Activated CD4-positive, alpha-beta memory T cell treated with anti-CD3 and anti-CD28 coated beads for 36 hours (primary cell): ENCODE results near the gene KLF16. TPM values are rescaled to one million over a fixed set of nuclear protein-coding genes. Genes with fewer than 3 reads are reported as not detected.

Experiments
- CTCF ChIA-PET: fragments of 350-600 bp; sonication (Branson Sonifier 250); formaldehyde crosslinking; loops from one replicate; lab custom pipeline; 2021; ENCODE audit warnings: antibody characterized with exemption, inconsistent platforms; lab: Charles Lee
- POLR2A ChIA-PET: fragments of 350-600 bp; sonication (Branson Sonifier 250); formaldehyde crosslinking; loops from one replicate; lab custom pipeline; 2021; ENCODE audit warnings: antibody characterized with exemption; lab: Charles Lee
- DNase-seq: peaks from one replicate; pipeline ENCODE4 v3.0.0-alpha.2; 2020
- H3K27ac Mint-ChIP-seq: one replicate; pipeline ENCODE4 v1.8.0; 2021; ENCODE audit warnings: mixed read lengths
- H3K27me3 Mint-ChIP-seq: one replicate; pipeline ENCODE4 v1.8.0; 2021; ENCODE audit warnings: mixed read lengths
- H3K36me3 Mint-ChIP-seq: one replicate; pipeline ENCODE4 v1.8.0; 2021; ENCODE audit warnings: mixed read lengths
- H3K4me1 Mint-ChIP-seq: one replicate; pipeline ENCODE4 v1.8.0; 2021; ENCODE audit warnings: low read depth, mixed read lengths
- H3K4me3 Mint-ChIP-seq: one replicate; pipeline ENCODE4 v1.8.0; 2021; ENCODE audit warnings: mild to moderate bottlenecking, mixed read lengths
- H3K9me3 Mint-ChIP-seq: one replicate; pipeline ENCODE4 v1.8.0; 2021; ENCODE audit warnings: mixed read lengths
- intact Hi-C: fragments of 100-400 bp; cut with micrococcal nuclease; formaldehyde crosslinking; loops from one replicate; pipeline ENCODE4 v1.15.1; 2023
- total RNA-seq, 2 experiments: library from RNA; stranded (reverse); gene quantifications; one replicate each; pipeline ENCODE4 v1.2.3, GENCODE V29; 2021

Gene KLF16
- total RNA-seq, 2 experiments from 2014 or later: 23.3 to 24.2 TPM

GRCh38 chr19:1833540-1833939 lies 29.8 kb downstream of the KLF16 start:
- Mint-ChIP-seq H3K9me3 (no peaks in the 10 kb centered on the region), H3K27ac (no peak overlapping the region), H3K27me3 (no peaks in the 10 kb centered on the region), H3K4me3 (no peak overlapping the region), H3K36me3 (peaks cover 1% of the 10 kb centered on the region), H3K4me1 (peaks cover 8% of the 10 kb centered on the region)
- ChIA-PET POLR2A (no interaction called here), CTCF (interaction anchor here (0.5 kb wide), 1 partner anchor 1833 kb away, joined by 3 read pairs; no protein-coding TSS in a partner anchor)
- no peak for DNase-seq
- intact Hi-C loops: no loop called here

GRCh38 chr19:1832046-1832663 lies 31.2 kb downstream of the KLF16 start:
- CTCF ChIA-PET: no interaction called here
- peaks cover 1% of the 10 kb centered on the region for H3K36me3 Mint-ChIP-seq
- POLR2A ChIA-PET: no interaction called here
- H3K27me3 Mint-ChIP-seq: no peaks in the 10 kb centered on the region
- peaks cover 5% of the 10 kb centered on the region for H3K4me1 Mint-ChIP-seq
- no peak overlapping the region for H3K4me3 Mint-ChIP-seq
- H3K9me3 Mint-ChIP-seq: no peaks in the 10 kb centered on the region
- H3K27ac Mint-ChIP-seq: no peak overlapping the region
- no peak for DNase-seq
- intact Hi-C loops: no loop called here

GRCh38 chr19:1830978-1831377 lies 32.4 kb downstream of the KLF16 start:
- Mint-ChIP-seq H3K36me3 (peaks cover 2% of the 10 kb centered on the region), H3K27ac (no peak overlapping the region), H3K4me3 (no peak overlapping the region), H3K4me1 (peaks cover 4% of the 10 kb centered on the region), H3K27me3 (no peaks in the 10 kb centered on the region), H3K9me3 (no peaks in the 10 kb centered on the region)
- intact Hi-C loops: no loop called here
- ChIA-PET POLR2A (no interaction called here), CTCF (interaction anchor here (1.1 kb wide), 1 partner anchor 10 kb away, joined by 4 read pairs; no protein-coding TSS in a partner anchor)
- no peak for DNase-seq

- intact Hi-C loops: no loop called here
- Mint-ChIP-seq H3K4me3 (no peak overlapping the region), H3K27me3 (no peaks in the 10 kb centered on the region), H3K36me3 (peaks cover 6% of the 10 kb centered on the region), H3K27ac (no peak overlapping the region), H3K4me1 (no peaks in the 10 kb centered on the region), H3K9me3 (no peaks in the 10 kb centered on the region)
- no peak for DNase-seq
- CTCF ChIA-PET: interaction anchor here (1.1 to 1.8 kb wide), 2 partner anchors 10 to 43 kb away, joined by 4 read pairs; no protein-coding TSS in a partner anchor
- POLR2A ChIA-PET: no interaction called here
Measured at GRCh38 chr19:1830568-1830967, 32.8 kb downstream of the KLF16 start.

- ChIA-PET CTCF (interaction anchor here (0.6 to 3.1 kb wide), 4 partner anchors 8 to 176 kb away, joined by 3 to 25 read pairs (median 4); no protein-coding TSS in a partner anchor), POLR2A (no interaction called here)
- Mint-ChIP-seq H3K27me3 (no peaks in the 10 kb centered on the region), H3K4me3 (no peak overlapping the region), H3K27ac (no peak overlapping the region), H3K36me3 (peaks cover 6% of the 10 kb centered on the region), H3K4me1 (no peaks in the 10 kb centered on the region), H3K9me3 (no peaks in the 10 kb centered on the region)
- DNase-seq: no peak
- intact Hi-C loops: no loop called here
Measured at GRCh38 chr19:1829958-1830357, 33.4 kb downstream of the KLF16 start.

- no peaks in the 10 kb centered on the region for H3K9me3 Mint-ChIP-seq
- no peak overlapping the region for H3K27ac Mint-ChIP-seq
- intact Hi-C loops: no loop called here
- ChIA-PET POLR2A (no interaction called here), CTCF (interaction anchor here (1.8 to 3.1 kb wide), 2 partner anchors 9 to 41 kb away, joined by 4 to 25 read pairs; no protein-coding TSS in a partner anchor)
- H3K4me1 Mint-ChIP-seq: no peaks in the 10 kb centered on the region
- no peak for DNase-seq
- H3K36me3 Mint-ChIP-seq: peaks cover 8% of the 10 kb centered on the region
- H3K4me3 Mint-ChIP-seq: no peak overlapping the region
- H3K27me3 Mint-ChIP-seq: no peaks in the 10 kb centered on the region
Measured at GRCh38 chr19:1828279-1829238, 34.8 kb downstream of the KLF16 start.

GRCh38 chr19:1827566-1828278 lies 35.7 kb downstream of the KLF16 start:
- Mint-ChIP-seq H3K4me3 (no peak overlapping the region), H3K36me3 (peaks cover 10% of the 10 kb centered on the region), H3K27me3 (no peaks in the 10 kb centered on the region), H3K27ac (no peak overlapping the region), H3K4me1 (no peaks in the 10 kb centered on the region), H3K9me3 (no peaks in the 10 kb centered on the region)
- DNase-seq: no peak
- intact Hi-C loops: no loop called here
- ChIA-PET POLR2A (no interaction called here), CTCF (interaction anchor here (0.6 to 3.5 kb wide), 4 partner anchors 10 to 155 kb away, joined by 3 to 25 read pairs (median 19); no protein-coding TSS in a partner anchor)

- no peak overlapping the region for H3K27ac Mint-ChIP-seq
- ChIA-PET POLR2A (no interaction called here), CTCF (interaction anchor here (0.6 to 3.5 kb wide), 34 partner anchors 10 to 424 kb away, joined by 3 to 54 read pairs (median 6); partner anchors contain the start of genes ATP8B3 and MBD3)
- H3K4me3 Mint-ChIP-seq: no peak overlapping the region
- H3K36me3 Mint-ChIP-seq: peaks cover 15% of the 10 kb centered on the region
- H3K9me3 Mint-ChIP-seq: no peaks in the 10 kb centered on the region
- no peaks in the 10 kb centered on the region for H3K27me3 Mint-ChIP-seq
- H3K4me1 Mint-ChIP-seq: no peaks in the 10 kb centered on the region
- intact Hi-C loops: no loop called here
- DNase-seq: no peak
Measured at GRCh38 chr19:1826557-1827521, 36.5 kb downstream of the KLF16 start.

GRCh38 chr19:1825909-1826556 lies 37.3 kb downstream of the KLF16 start:
- Mint-ChIP-seq H3K4me3 (no peak overlapping the region), H3K4me1 (no peaks in the 10 kb centered on the region), H3K36me3 (peaks cover 18% of the 10 kb centered on the region), H3K27me3 (no peaks in the 10 kb centered on the region), H3K27ac (no peak overlapping the region), H3K9me3 (no peaks in the 10 kb centered on the region)
- intact Hi-C loops: no loop called here
- POLR2A ChIA-PET: no interaction called here
- DNase-seq: peak; percentile 79
- CTCF ChIA-PET: interaction anchor here (0.6 to 3.5 kb wide), 41 partner anchors 11 to 932 kb away, joined by 3 to 54 read pairs (median 4); partner anchors contain the start of genes ATP8B3 and MBD3

GRCh38 chr19:1824252-1824622 lies 39.1 kb downstream of the KLF16 start:
- ChIA-PET CTCF (interaction anchor here (0.8 to 3.5 kb wide), 2 partner anchors 13 to 42 kb away, joined by 3 to 21 read pairs; no protein-coding TSS in a partner anchor), POLR2A (no interaction called here)
- H3K9me3 Mint-ChIP-seq: no peaks in the 10 kb centered on the region
- H3K27me3 Mint-ChIP-seq: no peaks in the 10 kb centered on the region
- DNase-seq: no peak
- no peak overlapping the region for H3K27ac Mint-ChIP-seq
- H3K36me3 Mint-ChIP-seq: peaks cover 21% of the 10 kb centered on the region
- H3K4me3 Mint-ChIP-seq: no peak overlapping the region
- intact Hi-C loops: no loop called here
- no peaks in the 10 kb centered on the region for H3K4me1 Mint-ChIP-seq
